Endothelial cell (in vitro differentiated cells): ENCODE results near the gene CD247. TPM values are rescaled to one million over a fixed set of nuclear protein-coding genes. Genes with fewer than 3 reads are reported as not detected.

Experiments used
- DNase-seq: peaks from one replicate; pipeline ENCODE4 v3.0.0; 2021; ENCODE audit warnings: low spot score
- H3K27ac Mint-ChIP-seq: one replicate; pipeline ENCODE4 v1.8.0; 2021; ENCODE audit warnings: mixed read lengths, inconsistent platforms; ENCODE audit not compliant: unreplicated experiment
- H3K27me3 Mint-ChIP-seq: one replicate; pipeline ENCODE4 v1.8.0; 2021; ENCODE audit warnings: mild to moderate bottlenecking, moderate library complexity, mixed read lengths, inconsistent platforms; ENCODE audit not compliant: unreplicated experiment
- H3K36me3 Mint-ChIP-seq: one replicate; pipeline ENCODE4 v1.8.0; 2021; ENCODE audit warnings: mild to moderate bottlenecking, low read depth, mixed read lengths, inconsistent platforms; ENCODE audit not compliant: unreplicated experiment
- H3K4me1 Mint-ChIP-seq: one replicate; pipeline ENCODE4 v1.8.0; 2021; ENCODE audit warnings: mild to moderate bottlenecking, mixed read lengths, inconsistent platforms; ENCODE audit not compliant: unreplicated experiment
- H3K4me3 Mint-ChIP-seq: one replicate; pipeline ENCODE4 v1.8.0; 2021; ENCODE audit warnings: mild to moderate bottlenecking, mixed read lengths, inconsistent platforms; ENCODE audit not compliant: unreplicated experiment
- H3K9me3 Mint-ChIP-seq: one replicate; pipeline ENCODE4 v1.8.0; 2021; ENCODE audit warnings: mixed read lengths, inconsistent platforms; ENCODE audit not compliant: unreplicated experiment
- CTCF ChIP-seq: fragments of 200-600 bp; sonication (generic); IDR thresholded peaks from one replicate; pipeline ENCODE4 v1.5.0; 2021; ENCODE audit warnings: antibody characterized with exemption; ENCODE audit not compliant: unreplicated experiment
- total RNA-seq: library from RNA; stranded (reverse); fragmentation: NEBNext Ultra II Directional; extraction: Animal tissue kit (Norgen Biotek cat#: 25700); gene quantifications from one replicate; pipeline ENCODE4 v1.2.1, GENCODE V29; 2021; ENCODE audit not compliant: unreplicated experiment

CD247 gene
- total RNA-seq, 1 donor from 2014 or later: not detected

GRCh38 chr1:167435484-167435883, 82.8 kb downstream of the CD247 start:
- no peak for DNase-seq
- H3K36me3 Mint-ChIP-seq: peaks cover 4% of the 10 kb centered on the region
- TF ChIP-seq CTCF: no peak
- peaks cover 8% of the 10 kb centered on the region for H3K27me3 Mint-ChIP-seq
- H3K4me3 Mint-ChIP-seq: no peak overlapping the region
- H3K4me1 Mint-ChIP-seq: peaks cover 2% of the 10 kb centered on the region
- no peaks in the 10 kb centered on the region for H3K9me3 Mint-ChIP-seq
- H3K27ac Mint-ChIP-seq: no peak overlapping the region

- H3K4me3 Mint-ChIP-seq: no peak overlapping the region
- H3K36me3 Mint-ChIP-seq: peaks cover 4% of the 10 kb centered on the region
- no peak for DNase-seq
- H3K9me3 Mint-ChIP-seq: no peaks in the 10 kb centered on the region
- no peaks in the 10 kb centered on the region for H3K4me1 Mint-ChIP-seq
- no peak for TF ChIP-seq CTCF
- peaks cover 5% of the 10 kb centered on the region for H3K27me3 Mint-ChIP-seq
- H3K27ac Mint-ChIP-seq: no peak overlapping the region
These were observed 84.0 kb downstream of the CD247 start for GRCh38 chr1:167434306-167434705.

GRCh38 chr1:167433884-167434283, 84.4 kb downstream of the CD247 start:
- Mint-ChIP-seq H3K27me3 (peaks cover 5% of the 10 kb centered on the region), H3K4me1 (no peaks in the 10 kb centered on the region), H3K4me3 (no peak overlapping the region), H3K27ac (no peak overlapping the region), H3K9me3 (no peaks in the 10 kb centered on the region), H3K36me3 (peaks cover 4% of the 10 kb centered on the region)
- no peak for TF ChIP-seq CTCF
- no peak for DNase-seq

- no peak for TF ChIP-seq CTCF
- DNase-seq: no peak
- no peak overlapping the region for H3K27ac Mint-ChIP-seq
- H3K36me3 Mint-ChIP-seq: peaks cover 4% of the 10 kb centered on the region
- H3K4me3 Mint-ChIP-seq: no peak overlapping the region
- no peaks in the 10 kb centered on the region for H3K9me3 Mint-ChIP-seq
- peaks cover 1% of the 10 kb centered on the region for H3K27me3 Mint-ChIP-seq
- H3K4me1 Mint-ChIP-seq: peaks cover 8% of the 10 kb centered on the region
These were observed 85.5 kb downstream of the CD247 start for GRCh38 chr1:167432780-167433179.

- no peak for DNase-seq
- TF ChIP-seq CTCF: no peak
- H3K4me3 Mint-ChIP-seq: no peak overlapping the region
- no peaks in the 10 kb centered on the region for H3K9me3 Mint-ChIP-seq
- H3K27me3 Mint-ChIP-seq: peaks cover 1% of the 10 kb centered on the region
- H3K27ac Mint-ChIP-seq: no peak overlapping the region
- peaks cover 8% of the 10 kb centered on the region for H3K4me1 Mint-ChIP-seq
- H3K36me3 Mint-ChIP-seq: peaks cover 4% of the 10 kb centered on the region
These were observed 86.2 kb downstream of the CD247 start for GRCh38 chr1:167431909-167432650.
